DND-41 (cell line): ENCODE results near the gene SOX9.

ENCODE experiments used
- EZH2 ChIP-seq: IDR thresholded peaks from 3 replicates; pipeline ENCODE4 v1.6.1; 2012; ENCODE audit warnings: borderline replicate concordance, low read depth, mild to moderate bottlenecking, moderate library complexity, low read length, inconsistent platforms; ENCODE audit not compliant: severe bottlenecking
- TF ChIP-seq, protein P1 (sequence below): IDR thresholded peaks from 2 replicates; pipeline ENCODE4 v1.5.1; 2012; ENCODE audit warnings: borderline replicate concordance, low read length, moderate library complexity, mild to moderate bottlenecking; ENCODE audit not compliant: poor library complexity, severe bottlenecking; ENCODE audit errors: extremely low read depth

DNA sequence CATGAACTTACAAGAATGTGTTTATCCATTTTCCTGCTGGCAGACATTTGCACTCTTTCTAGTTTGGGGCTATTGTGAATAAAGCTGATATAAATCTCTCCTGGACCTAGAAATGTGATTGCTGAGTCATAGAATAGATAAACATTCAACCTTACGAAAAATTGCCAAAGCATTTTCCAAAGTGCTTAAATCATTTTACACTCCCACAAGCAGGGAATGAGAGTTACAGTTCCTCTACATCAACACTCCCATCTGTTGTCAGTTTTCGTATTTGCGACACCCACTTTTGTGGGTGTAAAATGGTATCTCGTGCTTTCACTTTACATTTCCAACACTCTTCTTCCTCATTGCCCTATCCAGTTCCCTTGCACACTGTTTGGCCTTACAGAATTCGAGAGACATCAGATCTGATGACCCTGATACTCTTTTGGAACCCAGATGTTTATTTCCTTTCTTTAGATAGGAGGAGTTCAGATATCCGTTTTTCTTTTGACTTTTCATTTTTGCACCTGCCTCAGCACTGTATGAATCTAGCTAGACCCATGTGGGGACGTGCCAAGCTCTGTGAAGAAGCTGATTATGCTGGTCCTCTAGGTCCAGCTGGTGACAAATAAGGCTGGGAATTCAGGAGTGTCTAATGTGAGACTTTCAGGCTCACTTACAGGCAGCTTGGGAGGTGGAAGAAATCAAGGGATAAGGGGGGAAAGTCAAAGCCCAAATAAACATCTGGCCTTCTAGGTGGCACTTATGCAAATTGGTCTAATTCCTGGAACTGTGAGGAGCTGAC, 14.0 kb downstream of the SOX9 start:
- TF ChIP-seq, protein P1, sequence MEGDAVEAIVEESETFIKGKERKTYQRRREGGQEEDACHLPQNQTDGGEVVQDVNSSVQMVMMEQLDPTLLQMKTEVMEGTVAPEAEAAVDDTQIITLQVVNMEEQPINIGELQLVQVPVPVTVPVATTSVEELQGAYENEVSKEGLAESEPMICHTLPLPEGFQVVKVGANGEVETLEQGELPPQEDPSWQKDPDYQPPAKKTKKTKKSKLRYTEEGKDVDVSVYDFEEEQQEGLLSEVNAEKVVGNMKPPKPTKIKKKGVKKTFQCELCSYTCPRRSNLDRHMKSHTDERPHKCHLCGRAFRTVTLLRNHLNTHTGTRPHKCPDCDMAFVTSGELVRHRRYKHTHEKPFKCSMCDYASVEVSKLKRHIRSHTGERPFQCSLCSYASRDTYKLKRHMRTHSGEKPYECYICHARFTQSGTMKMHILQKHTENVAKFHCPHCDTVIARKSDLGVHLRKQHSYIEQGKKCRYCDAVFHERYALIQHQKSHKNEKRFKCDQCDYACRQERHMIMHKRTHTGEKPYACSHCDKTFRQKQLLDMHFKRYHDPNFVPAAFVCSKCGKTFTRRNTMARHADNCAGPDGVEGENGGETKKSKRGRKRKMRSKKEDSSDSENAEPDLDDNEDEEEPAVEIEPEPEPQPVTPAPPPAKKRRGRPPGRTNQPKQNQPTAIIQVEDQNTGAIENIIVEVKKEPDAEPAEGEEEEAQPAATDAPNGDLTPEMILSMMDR, result no peak
- TF ChIP-seq EZH2, result no peak
